ENCODE results near the gene CST9.
A peak's percentile ranks its signal among the peaks of the same experiment; 100 is the strongest.
"Not testable (repeated sequence)": the region's sequence is repeated elsewhere in the genome, so short reads cannot be mapped to it uniquely, and the experiment has no call there.

CST9 gene

DNA sequence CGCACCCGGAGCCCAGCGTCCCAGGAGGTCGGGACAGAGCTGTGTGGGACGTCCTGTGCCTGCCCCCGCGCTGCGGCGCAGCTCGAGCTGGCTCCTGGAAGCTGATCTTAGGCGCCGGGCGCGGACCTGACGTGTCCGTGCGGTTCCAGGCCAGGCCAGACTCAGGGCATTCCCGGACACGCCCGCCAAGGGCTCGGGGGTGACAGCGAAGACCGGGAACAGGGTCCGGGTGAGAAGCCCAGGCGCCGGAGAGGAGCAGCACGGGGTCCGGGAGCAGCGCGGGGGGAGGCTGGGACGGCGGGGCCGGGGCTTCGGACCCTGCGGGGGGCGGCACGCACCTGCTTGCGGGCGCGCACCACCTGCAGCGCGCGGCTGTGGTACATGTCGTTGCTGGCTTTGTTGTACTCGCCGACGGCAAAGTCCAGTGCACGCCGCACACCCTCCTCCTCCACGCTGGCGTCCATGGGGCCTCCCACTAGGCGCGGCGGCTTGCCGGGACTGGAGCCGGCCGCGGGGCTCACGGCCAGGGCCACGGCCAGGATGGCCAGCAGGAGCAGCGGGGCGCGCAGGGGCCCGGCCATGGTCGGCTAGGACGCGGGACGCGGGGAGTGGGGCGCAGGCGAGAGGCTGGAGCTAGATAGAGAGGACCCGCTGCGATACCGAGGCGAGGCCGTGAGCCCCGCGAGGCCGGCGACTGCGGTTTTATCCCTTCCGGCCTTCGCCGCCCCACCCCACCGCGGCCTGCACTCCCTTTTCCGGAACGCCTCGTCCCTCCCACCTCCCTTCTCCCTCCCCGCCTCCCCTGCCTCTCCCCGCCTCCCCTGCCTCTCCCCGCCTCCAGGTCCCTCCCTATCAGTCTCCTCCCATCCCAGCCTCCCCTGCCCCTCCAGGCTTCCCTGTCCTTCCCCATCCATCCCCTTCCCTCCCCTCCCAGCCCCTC, 31.8 kb upstream of the CST9 start, which contains the start of gene CST3:
CST3 (minus strand) TSS at position 674 of the 940 bp plus-strand sequence; CDS start at position 581, 93 bp downstream.
- TF ChIP-seq, protein P1, sequence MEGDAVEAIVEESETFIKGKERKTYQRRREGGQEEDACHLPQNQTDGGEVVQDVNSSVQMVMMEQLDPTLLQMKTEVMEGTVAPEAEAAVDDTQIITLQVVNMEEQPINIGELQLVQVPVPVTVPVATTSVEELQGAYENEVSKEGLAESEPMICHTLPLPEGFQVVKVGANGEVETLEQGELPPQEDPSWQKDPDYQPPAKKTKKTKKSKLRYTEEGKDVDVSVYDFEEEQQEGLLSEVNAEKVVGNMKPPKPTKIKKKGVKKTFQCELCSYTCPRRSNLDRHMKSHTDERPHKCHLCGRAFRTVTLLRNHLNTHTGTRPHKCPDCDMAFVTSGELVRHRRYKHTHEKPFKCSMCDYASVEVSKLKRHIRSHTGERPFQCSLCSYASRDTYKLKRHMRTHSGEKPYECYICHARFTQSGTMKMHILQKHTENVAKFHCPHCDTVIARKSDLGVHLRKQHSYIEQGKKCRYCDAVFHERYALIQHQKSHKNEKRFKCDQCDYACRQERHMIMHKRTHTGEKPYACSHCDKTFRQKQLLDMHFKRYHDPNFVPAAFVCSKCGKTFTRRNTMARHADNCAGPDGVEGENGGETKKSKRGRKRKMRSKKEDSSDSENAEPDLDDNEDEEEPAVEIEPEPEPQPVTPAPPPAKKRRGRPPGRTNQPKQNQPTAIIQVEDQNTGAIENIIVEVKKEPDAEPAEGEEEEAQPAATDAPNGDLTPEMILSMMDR (conservative IDR thresholded peaks at IDR 0.05; ENCODE audit: low read depth, low read length), result no peak
- H3K4me3 ChIP-seq (ENCODE audit: low read depth, low read length), result peak within 1 kb of the TSS; percentile 78
- DNase-seq (ENCODE audit: low read depth), result peak; percentile 89

DNA sequence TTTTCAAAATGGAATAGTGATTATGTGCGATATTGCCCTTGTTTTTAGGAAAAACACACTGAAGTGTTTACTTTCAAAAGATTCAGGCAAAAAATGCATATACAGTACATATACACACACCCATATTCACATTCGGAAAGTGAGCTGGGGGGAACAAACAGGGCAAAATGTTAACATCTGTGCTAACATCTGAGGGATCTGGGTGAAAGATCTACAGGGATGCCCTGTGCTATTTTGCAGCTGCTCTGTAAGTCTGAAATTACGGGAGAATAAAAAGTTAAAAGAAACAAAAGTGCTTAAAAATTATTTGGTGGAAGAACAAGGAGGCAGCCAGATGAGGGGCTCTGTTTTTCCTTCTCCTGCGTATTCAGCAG, 31.2 kb upstream of the CST9 start:
- H3K4me3 ChIP-seq (ENCODE audit: low read depth, low read length), result peak overlapping the region; percentile 78
- no peak for DNase-seq (ENCODE audit: low read depth)
- TF ChIP-seq, protein P1 (conservative IDR thresholded peaks at IDR 0.05; ENCODE audit: low read depth, low read length), result no peak

DNA sequence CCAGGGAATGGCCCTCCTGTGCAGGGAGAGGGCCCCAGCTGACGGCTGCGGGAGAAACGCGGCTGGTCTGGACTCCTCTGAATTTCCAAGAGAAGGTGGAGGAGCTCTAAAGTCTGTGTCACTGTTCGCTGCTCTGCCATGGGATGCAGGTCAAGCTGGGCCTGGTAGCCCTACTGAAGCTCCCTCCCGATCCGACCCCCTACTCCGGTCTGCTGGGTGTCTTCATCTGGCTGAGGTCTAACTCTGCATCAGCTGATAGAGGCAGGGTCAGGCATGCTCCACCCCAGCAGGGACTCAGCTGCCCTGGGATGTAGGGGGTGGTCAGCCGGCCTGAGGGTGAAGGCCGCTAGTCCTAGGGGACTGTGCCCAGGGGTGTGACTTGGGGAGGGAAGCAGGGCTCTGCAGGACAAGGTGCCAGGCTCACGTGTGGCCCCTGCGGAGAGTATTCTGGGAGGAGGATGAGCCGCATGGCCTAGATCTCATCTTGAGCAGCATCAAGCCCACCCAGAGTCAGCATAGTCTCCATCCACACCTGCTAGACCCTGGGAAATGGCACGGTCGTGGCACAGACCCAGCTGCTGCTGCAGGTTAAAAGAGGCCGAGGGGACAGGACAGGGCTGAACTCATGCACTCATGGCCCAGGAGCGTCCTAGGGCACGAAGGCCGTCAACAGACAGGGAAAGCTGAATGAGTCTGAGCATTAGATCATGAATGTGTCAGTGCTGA, 30.6 kb upstream of the CST9 start:
- TF ChIP-seq, protein P1 (conservative IDR thresholded peaks at IDR 0.05; ENCODE audit: low read depth, low read length), result no peak
- no peak for DNase-seq (ENCODE audit: low read depth)
- peak overlapping the region; percentile 78 for H3K4me3 ChIP-seq (ENCODE audit: low read depth, low read length)

DNA sequence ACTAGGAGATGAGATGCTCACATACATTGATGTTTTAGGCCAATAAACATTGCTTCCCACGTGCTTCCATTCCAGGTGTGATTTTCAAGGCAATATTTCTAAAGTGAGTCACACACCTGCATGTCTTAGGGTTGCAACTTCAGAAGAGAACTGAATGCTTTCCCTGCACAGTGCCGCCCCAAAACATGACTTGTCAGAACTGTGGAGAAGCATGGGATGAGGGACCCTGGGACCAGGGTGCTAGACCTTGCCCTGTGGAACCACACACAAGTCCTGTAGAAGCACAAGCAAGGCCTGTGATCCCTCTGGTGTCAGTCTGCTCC, 30.0 kb upstream of the CST9 start:
- H3K4me3 ChIP-seq (ENCODE audit: low read depth, low read length); DNase-seq (ENCODE audit: low read depth): not testable (repeated sequence)

DNA sequence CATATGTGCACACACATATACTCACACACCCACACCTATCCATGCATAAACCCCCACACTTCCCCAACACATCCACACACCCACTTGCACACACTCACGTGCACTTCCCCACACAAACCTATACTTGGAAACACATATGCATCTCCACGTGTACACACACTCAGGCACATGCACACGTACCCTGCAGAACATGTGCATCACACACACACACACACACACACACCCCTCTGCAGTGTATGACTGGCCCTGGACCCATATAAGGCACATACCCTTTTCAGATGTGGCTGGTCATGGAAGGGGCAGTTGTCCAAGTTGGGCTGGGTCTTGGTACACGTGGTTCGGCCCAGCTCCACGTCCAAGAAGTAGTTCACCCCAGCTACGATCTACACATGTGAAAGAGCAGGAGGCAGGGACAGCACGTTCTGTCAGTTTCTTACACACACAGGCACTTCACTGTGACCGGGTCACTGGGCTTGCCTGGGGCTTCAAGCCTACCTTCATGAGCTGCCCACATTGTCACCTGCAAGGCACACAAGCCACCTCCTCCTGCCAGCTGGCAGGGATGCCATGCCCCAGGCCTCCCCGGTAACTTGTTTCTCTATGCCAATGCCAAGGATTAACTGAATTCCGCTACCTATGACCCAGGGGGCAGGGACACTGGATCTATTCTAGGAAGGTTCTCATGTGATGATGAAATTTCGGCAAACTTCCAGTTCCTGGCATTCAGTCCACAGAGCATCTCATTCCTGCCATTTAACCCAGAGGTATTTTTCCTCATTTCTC, 29.5 kb upstream of the CST9 start:
- H3K4me3 ChIP-seq (ENCODE audit: low read depth, low read length), result no peak overlapping the region
- TF ChIP-seq, protein P1 (conservative IDR thresholded peaks at IDR 0.05; ENCODE audit: low read depth, low read length), result no peak

DNA sequence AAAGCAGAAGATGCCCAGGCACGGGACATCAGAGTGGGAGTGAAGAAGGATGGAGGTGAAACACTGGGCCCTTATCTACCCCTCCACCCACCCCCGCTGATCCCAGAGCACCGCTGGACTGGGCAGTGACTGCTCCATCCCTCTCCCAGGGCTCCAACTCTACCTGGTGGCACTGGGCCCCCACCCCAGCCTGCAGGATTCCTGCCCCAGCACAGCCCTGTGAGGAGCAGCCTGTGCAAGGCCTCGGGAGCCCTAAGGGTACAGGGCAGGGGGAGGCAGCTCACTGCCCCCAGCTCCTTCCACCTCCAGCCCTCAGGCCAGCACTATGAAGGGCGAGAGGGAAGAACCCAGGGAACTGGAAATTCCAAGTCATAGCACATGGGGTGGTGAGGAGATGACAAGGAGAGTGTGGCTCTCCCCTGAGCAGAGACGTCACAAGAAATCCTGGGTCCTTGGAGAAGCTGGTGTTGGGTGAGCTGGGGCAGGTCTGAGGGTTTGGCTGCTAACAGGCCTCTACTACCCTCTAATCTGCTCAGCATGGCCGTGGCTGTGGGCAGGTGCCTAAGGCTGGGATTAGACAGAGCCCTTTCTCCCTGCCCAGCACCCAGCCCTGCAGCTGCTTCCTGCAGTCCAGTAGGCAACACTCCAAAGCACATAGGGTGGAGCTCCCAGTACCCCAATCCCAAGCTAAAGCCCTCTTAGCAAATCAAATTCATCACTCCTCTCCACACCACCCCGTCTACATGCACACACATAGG, 28.5 kb upstream of the CST9 start:
- no peak for DNase-seq (ENCODE audit: low read depth)
- H3K4me3 ChIP-seq (ENCODE audit: low read depth, low read length), result no peak overlapping the region
- TF ChIP-seq, protein P1 (conservative IDR thresholded peaks at IDR 0.05; ENCODE audit: low read depth, low read length), result no peak

More for the DNA sequence above, 29.5 kb upstream of the CST9 start:
- no peak for DNase-seq (ENCODE audit: low read depth)

All from choroid plexus epithelial cell (primary cell).